ENCODE results near the gene RAB3GAP2.

- TF ChIP-seq CTCF (IDR thresholded peaks at IDR 0.05; ENCODE audit: low read depth, low read length) = no peak
- TF ChIP-seq POLR2A (IDR thresholded peaks at IDR 0.05; ENCODE audit: extremely low read depth, insufficient read length) = no peak
These were observed 149.2 kb downstream of the RAB3GAP2 start for GRCh38 chr1:220123066-220123465.

Data from NB4 (cell line).